ENCODE measurements around the gene RUFY3.
"Not testable (repeated sequence)": the region's sequence is repeated elsewhere in the genome, so short reads cannot be mapped to it uniquely, and the experiment has no call there.

The RUFY3 gene

DNA sequence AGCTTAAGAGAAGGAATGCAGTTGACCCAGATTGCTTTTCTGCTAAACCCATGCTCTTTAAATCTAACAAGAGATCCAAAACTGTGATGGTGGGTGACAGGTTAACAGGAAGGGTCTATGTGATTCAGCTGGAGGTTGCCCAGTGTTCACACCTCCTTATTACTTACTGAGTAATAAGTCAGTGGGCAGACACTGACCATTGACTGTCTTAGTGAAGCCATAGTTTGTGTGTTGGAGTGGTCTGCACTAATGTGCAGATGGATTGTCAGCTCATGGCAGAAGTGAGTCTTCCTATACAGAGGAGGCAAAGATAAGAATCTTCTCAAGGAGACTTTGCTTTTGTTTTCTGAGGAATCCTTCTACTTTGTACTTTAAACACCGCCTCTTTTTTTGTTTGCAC, 15.2 kb upstream of the RUFY3 start:
- no peak for DNase-seq

DNA sequence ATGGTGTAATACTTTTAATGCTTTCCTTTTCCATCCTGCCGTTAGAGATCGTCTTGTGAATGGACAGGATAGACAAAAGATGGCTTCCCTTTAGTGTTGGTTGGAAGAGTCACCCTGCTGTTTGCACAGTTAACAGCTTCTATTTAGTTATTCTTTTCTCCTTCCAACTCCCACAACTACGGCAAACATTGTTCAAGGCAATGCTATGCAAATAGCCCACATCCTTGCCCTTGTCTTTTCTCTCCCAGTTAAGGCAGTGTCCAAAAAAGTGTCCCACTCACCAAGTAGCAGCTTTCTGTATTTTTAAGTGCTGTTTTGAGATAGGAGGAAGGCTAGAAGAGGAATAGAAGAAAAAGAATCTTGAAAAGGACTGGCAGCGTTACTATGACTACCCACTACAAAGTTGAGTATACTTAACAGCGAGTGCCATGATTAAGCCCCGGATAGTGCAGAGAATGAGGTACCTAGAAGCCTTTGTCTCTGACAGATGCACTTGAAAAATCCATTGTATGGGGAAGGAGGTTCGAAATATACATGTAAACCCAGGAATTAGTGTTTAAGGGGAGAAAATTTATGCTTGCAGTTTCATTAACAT, 12.1 kb upstream of the RUFY3 start:
- no peak for DNase-seq

DNA sequence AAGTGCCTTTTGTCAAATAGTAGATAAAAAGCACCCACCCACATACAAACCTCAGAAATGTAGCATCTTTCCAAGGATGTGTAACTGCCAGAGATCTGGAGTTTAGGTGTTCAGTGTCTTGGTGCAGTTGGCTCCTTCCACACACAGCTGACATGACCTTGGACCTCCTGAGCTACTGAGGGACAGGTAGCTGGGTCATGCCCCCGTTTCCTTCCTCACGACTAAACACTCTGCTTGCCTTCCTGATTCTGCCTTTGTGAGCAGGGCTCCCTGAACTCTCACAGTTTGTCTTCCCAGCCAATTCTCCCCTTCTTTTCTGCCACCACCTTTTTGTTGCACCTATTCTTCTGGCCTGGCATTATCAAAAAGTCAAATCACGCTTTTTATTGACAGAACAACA, 10.2 kb upstream of the RUFY3 start:
- DNase-seq, result no peak

DNA sequence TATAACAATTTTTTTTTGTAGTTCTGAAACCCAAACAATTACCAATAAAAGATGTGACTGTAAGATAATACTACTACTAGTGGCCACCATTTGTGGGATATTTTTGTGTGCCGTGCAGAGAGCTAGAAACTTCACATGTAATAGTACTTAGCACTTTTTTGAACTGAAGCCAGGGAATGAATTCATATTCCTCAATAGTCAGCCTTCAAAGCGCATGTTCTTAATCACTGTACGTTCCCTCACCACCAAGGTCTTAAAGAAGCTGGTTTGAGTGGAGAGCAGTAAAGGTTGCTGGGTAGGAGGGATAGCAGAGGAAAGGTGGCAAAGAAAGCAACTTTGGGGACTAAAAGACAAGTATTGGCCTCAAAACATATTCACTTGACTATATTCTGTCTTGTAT, 9.6 kb upstream of the RUFY3 start:
- DNase-seq, result no peak

DNA sequence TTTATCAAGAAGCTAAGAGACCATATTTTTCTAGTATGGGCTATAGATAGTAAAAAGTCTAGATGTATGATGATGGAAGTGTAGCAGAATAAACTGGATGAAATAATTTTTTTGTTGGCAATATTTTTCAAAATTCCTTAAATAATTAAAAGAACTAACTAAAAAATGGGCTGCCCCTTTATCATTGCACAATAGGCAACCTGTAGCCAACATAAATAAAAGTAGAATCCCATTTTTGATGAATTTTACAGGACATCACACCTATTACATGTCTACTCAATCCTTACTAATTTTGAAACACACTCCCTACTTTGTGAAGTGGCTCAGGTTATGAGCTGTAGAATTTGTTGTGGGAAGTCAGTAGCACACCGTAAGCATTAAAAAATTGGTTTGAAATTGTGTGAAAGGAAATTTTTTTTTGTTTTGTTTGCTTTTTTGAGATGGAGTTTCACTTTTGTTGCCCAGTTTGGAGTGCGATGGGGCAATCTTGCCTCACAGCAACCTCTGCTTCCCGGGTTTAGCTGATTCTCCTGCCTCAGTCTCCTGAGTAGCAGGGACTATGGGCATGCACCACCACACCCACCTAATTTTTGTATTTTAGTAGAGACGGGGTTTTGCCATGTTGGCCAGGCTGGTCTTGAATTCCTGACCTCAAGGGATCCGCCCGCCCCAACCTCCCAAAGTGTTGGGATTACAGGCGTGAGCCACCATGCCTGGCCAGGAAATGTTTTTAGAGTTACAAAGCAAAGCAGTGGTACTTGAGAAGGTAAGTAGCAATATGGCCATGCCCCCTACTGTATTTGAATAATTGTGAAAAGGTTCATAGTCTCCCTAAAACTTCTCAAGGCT, 8.9 kb upstream of the RUFY3 start:
- no peak for DNase-seq

DNA sequence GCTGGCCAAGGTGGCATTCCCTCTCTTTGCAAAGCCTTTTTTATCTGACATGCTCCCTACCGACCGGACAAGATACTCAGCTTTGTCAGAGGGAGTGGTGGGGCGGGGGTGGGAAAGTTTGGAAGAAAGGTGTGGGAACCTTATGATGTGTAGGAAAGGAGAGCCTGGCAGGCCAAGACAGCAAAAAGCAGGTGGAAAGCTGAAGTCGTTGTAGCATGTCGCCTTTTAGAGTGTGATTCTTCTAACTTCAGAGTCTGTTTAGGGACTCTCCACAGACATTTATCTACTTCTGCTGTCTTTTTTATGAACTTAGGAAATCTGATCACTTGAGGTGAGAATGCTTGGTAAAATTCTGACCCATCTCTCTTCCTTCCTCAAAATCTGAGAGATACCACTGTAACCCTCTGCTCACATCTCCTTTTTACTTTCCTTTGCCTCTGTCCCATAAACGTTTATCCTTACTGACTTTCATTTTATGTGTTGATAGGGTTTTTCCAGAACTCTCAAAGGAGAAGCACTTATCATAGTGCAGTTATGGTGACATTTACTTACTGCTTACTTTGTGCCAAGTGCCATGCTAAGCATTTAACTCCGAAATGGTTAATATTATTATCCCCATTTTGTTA, 8.2 kb upstream of the RUFY3 start:
- no peak for DNase-seq

DNA sequence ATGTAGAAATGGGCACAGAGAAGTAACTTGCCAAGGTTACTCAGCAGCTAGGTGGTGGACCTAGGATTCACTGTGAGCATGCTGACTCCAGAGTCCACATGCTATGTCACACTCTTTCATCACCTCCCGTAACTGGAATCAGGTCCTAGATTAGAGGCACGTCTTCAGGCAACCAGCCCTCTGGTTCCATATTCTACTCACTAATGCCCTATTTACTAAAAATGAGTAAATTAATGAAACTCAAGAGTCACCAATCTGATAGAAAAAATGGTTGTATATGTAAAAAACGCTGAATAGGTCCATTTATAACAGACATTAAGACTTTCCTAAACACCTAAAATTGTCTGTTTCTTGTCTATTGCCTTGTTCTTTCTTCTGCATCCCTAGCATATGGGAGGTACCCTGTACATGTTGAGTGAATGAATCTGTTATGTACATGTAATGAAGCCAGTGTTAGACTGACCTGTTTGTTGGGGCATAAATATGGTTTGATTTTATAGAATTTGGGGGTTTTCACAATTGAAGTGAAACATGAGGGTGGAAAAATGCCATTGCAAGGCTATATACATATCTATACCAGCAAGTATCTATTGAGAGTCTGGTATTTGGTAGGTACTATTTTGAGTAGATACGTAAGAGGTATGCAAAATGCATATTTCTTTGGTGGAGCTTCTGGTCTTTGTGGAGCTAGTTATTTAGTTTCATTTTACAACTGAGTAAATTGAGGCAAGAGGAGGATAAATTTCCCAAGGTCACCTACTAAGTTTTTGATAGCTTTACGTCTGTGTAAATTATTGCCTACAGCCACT, 7.5 kb upstream of the RUFY3 start:
- no peak for DNase-seq

DNA sequence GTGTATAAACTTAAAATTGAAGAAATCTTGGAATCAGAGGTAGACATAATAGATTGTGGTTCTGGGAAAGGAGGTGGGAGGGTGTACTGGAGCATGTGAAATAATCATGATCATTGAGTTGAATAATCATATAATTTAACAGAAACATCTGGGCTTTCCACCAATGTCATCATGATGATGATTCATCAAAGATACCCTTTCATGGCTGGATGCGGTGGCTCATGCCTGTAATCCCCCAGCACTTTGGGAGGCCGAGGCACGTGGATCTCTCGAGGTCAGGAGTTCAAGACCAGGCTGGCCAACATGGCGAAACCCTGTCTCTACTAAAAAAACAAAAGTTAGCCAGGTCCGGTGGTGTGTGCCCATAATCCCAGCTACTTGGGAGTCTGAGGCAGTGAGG, 6.7 kb upstream of the RUFY3 start:
- no peak for DNase-seq

DNA sequence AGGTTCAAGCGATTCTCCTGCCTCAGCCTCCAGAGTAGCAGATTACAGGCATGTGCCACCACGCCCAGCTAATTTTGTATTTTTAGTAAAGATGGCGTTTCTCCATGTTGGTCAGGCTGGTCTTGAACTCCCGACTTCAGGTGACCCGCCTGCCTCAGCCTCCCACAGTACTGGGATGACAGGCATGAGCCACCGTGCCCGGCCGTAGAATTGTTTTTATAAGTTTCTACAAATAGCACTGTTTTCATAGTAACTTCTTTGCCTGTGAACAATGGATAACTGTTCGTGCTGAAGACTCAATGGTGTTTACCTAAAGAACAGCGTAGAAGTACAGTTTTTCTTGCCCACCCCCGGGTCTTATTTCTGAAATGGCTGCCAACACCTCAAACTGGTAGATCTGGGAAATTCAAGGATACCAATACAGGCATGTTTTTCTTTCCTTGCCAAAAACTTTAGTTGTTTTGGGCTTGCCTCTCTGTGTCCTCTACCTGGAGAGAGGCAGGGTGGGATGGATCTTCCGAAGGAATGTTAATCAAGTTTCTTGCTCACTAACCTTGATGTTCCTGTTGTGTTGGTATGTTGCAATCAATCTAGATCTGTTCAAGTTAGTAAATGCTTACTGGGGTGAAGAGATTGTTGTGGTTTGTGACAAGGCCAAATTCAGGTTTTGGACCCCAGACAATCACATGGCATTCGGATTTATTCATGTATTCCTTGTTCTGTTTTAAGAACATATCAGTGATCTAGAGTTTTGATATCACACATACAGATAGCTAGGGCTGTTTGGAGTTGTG, 2.8 kb upstream of the RUFY3 start:
- no peak for DNase-seq

DNA sequence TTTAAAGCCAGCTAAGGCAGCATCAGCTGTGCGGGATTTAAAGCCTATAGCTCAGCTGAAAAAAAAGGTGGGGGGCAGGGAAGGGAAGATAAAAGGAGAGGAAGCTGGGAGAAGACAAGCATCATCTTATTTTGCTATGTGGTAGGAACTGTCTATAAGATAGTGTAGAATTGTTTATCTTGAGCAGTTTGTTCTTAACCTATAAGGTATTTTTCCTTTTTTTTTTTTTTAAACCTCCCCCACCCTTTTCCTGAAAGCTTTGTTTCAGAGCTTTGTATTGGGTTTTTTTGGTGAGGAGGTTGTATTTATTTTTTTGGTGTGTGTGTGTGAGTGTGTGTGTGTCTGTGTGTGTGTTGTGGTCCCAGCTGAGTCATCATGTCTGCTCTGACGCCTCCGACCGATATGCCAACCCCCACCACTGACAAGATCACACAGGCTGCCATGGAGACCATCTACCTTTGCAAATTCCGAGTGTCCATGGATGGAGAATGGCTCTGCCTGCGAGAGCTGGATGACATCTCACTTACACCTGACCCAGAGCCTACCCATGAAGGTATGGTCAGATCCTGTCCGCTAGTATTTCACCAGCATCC, 531 bp downstream of the RUFY3 start:
- no peak for DNase-seq

DNA sequence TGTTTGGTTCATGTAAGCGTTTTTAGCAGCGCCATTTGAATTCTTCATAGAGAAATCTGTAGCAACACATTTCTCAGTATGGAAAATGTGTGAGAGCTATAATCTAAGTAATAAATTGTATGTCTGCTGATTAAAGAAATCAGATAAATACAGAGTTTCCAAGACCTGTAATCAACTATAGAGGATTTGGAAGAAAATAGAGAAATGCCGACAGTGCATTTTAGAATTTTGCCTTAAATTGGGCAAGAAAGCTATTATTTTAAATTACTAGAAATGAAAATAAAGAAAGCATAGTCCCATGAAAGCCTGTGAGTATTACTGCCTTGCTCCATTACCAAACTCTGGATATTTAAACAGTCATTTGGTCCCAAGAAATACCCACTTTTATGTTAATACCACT, 2.7 kb downstream of the RUFY3 start:
- DNase-seq, result no peak

DNA sequence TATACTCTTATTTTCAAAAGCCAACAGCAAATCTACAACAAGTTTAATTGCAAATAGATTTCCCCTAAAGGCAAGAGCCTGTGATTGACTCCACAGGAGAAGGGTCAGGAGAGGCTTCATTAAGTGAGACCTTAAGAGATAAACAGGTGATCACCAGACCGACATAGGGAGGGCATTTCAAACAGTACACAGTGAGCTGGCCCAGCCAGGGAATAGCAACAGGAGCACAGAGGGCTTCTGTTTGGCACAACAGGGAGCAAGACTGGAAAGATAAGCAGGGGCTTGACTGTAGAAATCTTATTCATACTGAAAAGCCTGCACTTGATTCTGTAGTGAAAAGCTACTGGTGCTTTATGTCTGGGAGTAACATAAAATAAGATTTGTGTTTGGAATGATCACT, 3.9 kb downstream of the RUFY3 start:
- no peak for DNase-seq

DNA sequence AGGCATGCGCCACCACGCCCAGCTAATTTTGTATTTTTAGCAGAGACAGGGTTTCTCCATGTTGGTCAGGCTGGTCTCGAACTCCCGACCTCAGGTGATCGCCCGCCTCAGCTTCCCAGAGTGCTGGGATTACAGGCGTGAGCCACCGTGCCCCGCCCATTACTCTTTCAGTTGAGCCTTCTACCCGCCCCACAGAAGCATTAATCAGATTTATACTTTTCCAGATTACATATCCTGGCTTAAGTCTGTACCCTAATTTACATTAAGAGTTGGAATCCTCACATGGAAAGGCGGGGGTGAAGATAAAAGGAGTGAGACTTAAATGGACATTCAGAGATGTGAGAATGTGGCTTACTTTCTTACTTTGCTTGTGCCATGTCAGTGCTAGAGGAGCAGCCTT, 4.8 kb downstream of the RUFY3 start:
- not testable (repeated sequence) for DNase-seq

DNA sequence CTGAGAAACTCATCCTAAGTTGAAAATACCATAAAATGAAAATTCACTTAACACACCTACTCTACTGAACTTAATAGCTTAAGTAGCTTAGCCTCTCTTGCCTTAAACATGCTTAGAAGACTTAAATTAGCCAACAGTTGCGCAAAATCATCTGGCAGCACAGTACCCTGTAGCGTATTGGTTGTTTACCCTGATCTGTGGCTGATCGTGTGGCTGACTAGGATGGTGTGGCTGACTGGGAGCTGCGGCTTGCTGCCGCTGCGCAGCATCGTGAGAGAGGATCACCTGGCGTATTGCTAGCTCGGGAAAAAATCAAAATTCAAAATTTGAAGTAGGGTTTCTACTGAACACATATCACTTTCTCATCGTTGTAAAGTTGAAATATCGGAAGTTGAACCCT, 6.3 kb downstream of the RUFY3 start:
- no peak for DNase-seq

DNA sequence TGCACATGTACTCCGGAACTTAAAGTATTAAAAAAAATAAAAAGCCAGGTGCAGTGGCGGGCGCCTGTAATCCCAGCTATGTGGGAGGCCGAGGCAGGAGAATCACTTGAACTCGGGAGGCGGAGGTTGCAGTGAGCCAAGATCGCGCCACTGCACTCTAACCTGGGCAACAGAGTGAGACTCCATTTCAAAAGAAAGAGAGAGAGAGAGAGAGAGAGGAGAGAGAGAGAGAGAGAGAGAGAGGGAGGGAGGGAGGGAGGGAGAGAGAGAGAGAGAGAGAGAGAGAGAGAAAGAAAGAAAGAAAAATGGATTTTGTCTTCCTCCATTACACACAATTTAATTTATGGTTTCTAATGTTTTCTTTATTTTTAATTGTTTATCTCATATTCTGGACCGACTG, 11.1 kb downstream of the RUFY3 start:
- not testable (repeated sequence) for DNase-seq

DNA sequence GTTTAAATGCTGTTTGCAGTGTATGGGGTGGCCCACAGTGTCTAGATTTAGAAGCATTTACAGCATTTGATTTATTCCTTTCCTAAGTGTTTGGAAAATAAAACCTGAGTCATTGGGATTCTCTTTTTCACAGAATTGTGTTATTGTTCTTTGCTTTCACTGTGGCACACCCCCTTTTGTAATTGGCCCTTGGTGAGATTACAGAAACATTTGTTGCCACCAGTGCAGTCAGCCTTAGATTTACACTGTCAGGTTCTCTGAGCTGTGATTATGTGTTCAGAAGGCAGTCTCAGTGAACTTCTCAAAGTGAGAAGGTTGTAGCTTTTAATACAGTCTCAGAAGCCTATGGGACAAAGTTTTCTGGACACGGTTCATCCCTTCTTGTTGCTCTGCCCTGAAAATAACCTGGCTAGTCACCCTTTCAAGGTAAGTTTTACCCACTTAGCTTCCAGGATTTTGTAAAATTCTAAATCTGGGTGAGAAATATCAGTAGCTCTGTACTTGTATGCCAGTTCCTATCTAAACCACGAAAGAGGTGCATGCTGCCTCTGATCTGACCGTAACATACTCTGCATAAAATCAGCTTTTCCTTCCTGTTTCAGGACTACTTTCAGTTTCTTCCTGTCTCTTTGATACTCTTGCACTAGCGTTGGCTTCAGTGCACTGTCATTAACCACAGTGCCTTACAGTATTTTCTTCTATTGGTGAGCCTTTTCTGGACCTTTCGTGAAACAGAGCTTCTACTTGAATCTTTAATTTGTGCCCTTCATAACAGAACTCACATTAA, 12.6 kb downstream of the RUFY3 start:
- peak in 1 of 2 donors; percentile 31 for DNase-seq

DNA sequence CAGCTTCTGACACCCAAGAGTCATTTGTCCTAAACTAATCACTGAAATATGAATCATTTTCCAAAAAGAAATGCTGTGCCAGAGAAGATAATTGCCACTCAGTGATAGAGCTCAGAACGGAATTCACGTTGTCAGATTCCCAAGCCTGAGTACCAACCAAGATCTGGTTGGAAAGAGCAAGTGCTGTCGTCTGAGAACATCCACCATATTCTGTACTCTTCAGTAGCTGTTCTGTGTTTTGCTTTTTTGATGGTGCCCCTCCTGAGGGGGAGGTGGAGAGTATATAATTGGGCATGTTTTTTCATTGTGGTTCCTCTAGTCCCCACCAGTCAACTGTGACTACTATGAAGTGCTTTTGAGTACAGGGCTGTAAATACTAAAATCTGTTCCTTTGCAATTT, 13.2 kb downstream of the RUFY3 start:
- DNase-seq, result no peak

DNA sequence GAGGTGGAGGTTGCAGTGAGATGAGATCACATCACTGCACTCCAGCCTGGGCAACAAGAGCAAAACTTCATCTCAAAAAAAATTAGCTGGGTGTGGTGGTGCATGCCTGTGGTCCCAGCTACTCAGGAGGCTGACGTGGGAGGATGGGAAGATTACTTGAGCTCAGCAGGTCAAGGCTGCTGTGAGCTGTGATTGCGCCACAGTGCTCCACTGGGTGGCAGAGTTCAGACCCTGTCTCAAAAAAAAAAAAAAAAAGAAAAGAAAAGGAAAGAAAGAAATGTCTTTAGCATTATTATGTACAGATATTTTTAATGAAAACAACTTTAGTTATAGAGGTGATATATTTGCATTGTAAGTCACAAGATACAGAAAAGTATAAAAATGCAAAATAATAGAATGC, 14.2 kb downstream of the RUFY3 start:
- not testable (repeated sequence) for DNase-seq

DNA sequence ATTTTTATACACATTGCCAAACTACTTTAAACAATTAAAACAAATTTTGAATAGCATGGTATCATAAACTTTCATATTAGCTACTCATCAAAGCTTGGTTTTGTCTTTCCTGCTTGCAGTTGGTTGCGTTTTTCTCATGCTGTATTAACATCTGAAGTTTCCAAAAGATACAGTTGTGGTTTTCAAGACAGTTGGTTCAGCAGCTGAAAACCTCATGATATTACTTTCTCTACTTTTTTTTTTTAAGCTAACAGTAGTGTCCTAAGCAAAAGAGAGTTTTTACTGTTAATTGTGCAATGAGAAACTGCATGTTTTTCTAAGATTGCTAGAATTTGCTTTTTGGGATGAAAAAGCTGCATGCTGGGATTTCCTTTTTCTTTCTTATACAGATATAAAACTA, 15.2 kb downstream of the RUFY3 start:
- DNase-seq, result no peak

DNA sequence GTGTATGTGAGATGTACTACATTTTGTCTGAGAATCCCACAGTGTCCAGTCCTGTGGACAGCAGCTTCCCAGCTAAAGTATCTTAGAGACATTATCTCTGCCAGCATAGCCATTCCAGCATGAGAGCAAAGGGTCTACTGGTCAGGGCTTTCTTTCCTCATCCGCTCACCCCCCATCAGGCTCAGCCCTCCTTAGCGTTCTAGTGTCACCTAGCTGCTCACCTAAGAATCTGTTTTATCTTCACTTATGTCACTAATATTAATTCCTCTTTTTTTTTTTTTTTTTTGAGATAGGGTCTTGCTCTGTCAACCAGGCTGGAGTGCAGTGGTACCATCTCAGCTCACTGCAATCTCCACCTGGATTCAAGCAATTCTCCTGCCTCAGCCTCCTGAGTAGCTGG, 15.6 kb downstream of the RUFY3 start:
- DNase-seq, result no peak

All from hippocampal formation (tissue), 2 donors.